Erythroblast (primary cell): ENCODE measurements around the gene AFF3.

Experiments used
- GATA1 ChIP-seq: IDR thresholded peaks from 2 replicates; pipeline ENCODE4 v1.6.1; 2011; ENCODE audit warnings: low read depth, mild to moderate bottlenecking, control low read depth, low read length, moderate library complexity
- POLR2A ChIP-seq: IDR thresholded peaks from 2 replicates; pipeline ENCODE4 v1.6.1; 2011; ENCODE audit warnings: mild to moderate bottlenecking, low read length

DNA sequence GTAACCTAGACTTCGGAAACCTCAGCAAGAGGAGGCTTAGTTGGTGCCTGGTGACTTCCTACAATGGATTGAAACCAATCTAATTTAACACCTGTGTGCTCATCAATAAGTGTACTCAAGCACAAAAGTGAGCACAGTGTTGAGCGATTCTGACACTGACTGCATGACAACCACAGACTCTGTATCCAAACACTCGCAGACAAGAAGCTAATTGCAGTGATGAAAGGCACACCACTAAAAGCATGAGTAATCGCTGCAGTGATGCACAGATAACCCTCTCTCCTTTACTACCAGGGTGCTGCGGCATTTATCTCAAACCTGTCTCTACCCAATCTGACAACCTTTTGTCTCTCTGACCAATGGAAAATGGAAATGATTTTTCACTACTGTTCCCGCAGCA, 168.1 kb downstream of the AFF3 start:
- TF ChIP-seq POLR2A (no peak), GATA1 (no peak)
